ENCODE data around the gene PKP2. TPM values are rescaled to one million over a fixed set of nuclear protein-coding genes. Genes with fewer than 3 reads are reported as not detected.

Gene PKP2
- total and polyA plus RNA-seq, 4 donors: 8.6 to 35.7 (median 12.8) TPM

DNA sequence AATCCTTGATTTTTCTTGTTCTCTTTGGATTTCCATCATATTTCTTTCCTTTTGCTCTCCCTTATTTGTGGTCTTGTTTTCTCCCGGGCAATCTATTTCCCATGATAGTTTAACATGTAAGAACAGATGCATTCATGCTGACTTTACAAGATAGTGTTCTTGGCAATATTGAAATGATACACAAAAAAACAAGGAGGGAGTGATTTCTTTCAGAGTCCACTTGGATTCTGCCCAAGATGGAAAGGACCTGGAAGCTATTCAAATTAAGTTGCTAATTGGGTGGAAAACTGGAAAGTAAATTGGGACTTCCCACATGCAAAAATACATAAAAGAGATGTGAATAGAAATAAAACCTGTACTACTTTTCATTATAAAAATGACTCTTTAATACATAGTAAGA is 126.4 kb downstream of the PKP2 start:
- TF ChIP-seq HNF4A (conservative IDR thresholded peaks at IDR 0.05) (no peak), YY1 (IDR thresholded peaks at IDR 0.05) (no peak), JUND (IDR thresholded peaks at IDR 0.05) (no peak), GABPA (IDR thresholded peaks at IDR 0.05 in 1 of 2, conservative IDR thresholded peaks at IDR 0.05 in 1 of 2) (no peak), RXRA (IDR thresholded peaks at IDR 0.05) (no peak), HNF4G (IDR thresholded peaks at IDR 0.05) (no peak), TAF1 (conservative IDR thresholded peaks at IDR 0.05) (no peak)
- 24% methylated on average over 1 of the region's 1 CpG for WGBS
- DNase-seq (ENCODE audit: low spot score): no peak

DNA sequence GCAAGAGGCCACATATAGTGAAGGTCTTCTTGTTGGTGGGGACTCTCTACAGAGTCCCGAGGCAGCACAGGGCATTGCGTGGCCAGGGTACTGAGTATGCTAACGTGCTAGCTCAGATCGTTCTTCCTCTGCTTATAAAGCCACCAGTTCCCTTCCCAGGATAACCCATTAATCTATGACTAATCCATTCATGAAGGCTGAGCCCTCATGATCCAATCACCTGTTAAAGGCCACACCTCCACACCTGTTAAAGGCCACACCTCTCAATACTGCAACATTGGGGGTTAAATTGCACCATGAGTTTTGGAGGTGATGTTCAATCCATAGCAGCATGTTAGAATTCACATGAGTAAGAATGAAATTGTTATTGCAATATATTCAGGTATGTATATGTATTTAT is 128.1 kb downstream of the PKP2 start:
- Histone ChIP-seq H3K9me3 (ENCODE audit: control insufficient read depth in 4 of 4, low read length in 3 of 4) (no peaks in the 10 kb centered on the region), H3K27ac (ENCODE audit: low read depth in 1 of 2, low read length in 2 of 2) (no peak overlapping the region), H3K27me3 (ENCODE audit: control insufficient read depth in 4 of 4, insufficient read depth in 4 of 4, low read length in 3 of 4) (no peaks in the 10 kb centered on the region), H3K4me1 (ENCODE audit: control insufficient read depth in 4 of 4, insufficient read depth in 4 of 4, low read length in 3 of 4) (peaks cover 0 to 2% (median 0%) of the 10 kb centered on the region in 4 donors), H3K9ac (ENCODE audit: low read depth in 1 of 2, low read length in 2 of 2) (no peak overlapping the region), H3K4me3 (ENCODE audit: low read depth in 1 of 3, low read length in 3 of 3) (no peak overlapping the region), H3K36me3 (ENCODE audit: control insufficient read depth in 4 of 4, insufficient read depth in 3 of 4, low read depth in 1 of 4, low read length in 3 of 4) (no peaks in the 10 kb centered on the region)
- TF ChIP-seq FOXA2 (IDR thresholded peaks at IDR 0.05) (no peak), HNF4A (conservative IDR thresholded peaks at IDR 0.05) (no peak), RXRA (IDR thresholded peaks at IDR 0.05) (no peak), JUND (IDR thresholded peaks at IDR 0.05) (no peak)
- TF ChIP-seq, protein P1, sequence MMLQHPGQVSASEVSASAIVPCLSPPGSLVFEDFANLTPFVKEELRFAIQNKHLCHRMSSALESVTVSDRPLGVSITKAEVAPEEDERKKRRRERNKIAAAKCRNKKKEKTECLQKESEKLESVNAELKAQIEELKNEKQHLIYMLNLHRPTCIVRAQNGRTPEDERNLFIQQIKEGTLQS (IDR thresholded peaks at IDR 0.05): no peak
- TF ChIP-seq, protein P2, sequence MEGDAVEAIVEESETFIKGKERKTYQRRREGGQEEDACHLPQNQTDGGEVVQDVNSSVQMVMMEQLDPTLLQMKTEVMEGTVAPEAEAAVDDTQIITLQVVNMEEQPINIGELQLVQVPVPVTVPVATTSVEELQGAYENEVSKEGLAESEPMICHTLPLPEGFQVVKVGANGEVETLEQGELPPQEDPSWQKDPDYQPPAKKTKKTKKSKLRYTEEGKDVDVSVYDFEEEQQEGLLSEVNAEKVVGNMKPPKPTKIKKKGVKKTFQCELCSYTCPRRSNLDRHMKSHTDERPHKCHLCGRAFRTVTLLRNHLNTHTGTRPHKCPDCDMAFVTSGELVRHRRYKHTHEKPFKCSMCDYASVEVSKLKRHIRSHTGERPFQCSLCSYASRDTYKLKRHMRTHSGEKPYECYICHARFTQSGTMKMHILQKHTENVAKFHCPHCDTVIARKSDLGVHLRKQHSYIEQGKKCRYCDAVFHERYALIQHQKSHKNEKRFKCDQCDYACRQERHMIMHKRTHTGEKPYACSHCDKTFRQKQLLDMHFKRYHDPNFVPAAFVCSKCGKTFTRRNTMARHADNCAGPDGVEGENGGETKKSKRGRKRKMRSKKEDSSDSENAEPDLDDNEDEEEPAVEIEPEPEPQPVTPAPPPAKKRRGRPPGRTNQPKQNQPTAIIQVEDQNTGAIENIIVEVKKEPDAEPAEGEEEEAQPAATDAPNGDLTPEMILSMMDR (IDR thresholded peaks at IDR 0.05; ENCODE audit: low read depth, low read length, missing input control): no peak
- TF ChIP-seq, protein P3, sequence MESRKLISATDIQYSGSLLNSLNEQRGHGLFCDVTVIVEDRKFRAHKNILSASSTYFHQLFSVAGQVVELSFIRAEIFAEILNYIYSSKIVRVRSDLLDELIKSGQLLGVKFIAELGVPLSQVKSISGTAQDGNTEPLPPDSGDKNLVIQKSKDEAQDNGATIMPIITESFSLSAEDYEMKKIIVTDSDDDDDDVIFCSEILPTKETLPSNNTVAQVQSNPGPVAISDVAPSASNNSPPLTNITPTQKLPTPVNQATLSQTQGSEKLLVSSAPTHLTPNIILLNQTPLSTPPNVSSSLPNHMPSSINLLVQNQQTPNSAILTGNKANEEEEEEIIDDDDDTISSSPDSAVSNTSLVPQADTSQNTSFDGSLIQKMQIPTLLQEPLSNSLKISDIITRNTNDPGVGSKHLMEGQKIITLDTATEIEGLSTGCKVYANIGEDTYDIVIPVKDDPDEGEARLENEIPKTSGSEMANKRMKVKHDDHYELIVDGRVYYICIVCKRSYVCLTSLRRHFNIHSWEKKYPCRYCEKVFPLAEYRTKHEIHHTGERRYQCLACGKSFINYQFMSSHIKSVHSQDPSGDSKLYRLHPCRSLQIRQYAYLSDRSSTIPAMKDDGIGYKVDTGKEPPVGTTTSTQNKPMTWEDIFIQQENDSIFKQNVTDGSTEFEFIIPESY (IDR thresholded peaks at IDR 0.05): no peak
- DNase-seq (ENCODE audit: low spot score): no peak
- 81% methylated on average over 4 of the region's 4 CpGs for WGBS

More for the DNA sequence above, 126.4 kb downstream of the PKP2 start:
- Histone ChIP-seq H3K4me3 (ENCODE audit: low read depth in 1 of 3, low read length in 3 of 3) (no peak overlapping the region), H3K9ac (ENCODE audit: low read depth in 1 of 2, low read length in 2 of 2) (no peak overlapping the region), H3K27me3 (ENCODE audit: control insufficient read depth in 4 of 4, insufficient read depth in 4 of 4, low read length in 3 of 4) (no peaks in the 10 kb centered on the region), H3K27ac (ENCODE audit: low read depth in 1 of 2, low read length in 2 of 2) (no peak overlapping the region), H3K9me3 (ENCODE audit: control insufficient read depth in 4 of 4, low read length in 3 of 4) (no peaks in the 10 kb centered on the region), H3K4me1 (ENCODE audit: control insufficient read depth in 4 of 4, insufficient read depth in 4 of 4, low read length in 3 of 4) (peaks cover 0 to 2% (median 0%) of the 10 kb centered on the region in 4 donors), H3K36me3 (ENCODE audit: control insufficient read depth in 4 of 4, insufficient read depth in 3 of 4, low read depth in 1 of 4, low read length in 3 of 4) (no peaks in the 10 kb centered on the region)

DNA sequence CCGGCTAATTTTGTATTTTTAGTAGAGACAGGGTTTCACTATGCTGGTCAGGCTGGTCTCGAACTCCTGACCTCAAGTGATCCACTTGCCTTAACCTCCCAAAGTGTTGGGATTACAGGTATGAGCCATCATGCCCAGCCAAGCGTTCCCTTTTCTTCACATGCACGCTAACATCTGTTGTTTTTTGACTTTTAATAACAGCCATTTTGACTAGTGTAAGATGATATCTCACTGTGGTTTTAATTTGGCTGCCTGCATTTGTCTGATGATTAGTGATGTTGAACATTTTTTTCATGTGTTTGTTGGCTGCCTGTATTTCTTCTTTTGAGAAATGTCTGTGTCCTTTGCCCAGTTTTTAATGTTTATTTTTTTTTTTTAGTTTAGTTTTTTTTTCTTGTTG is 130.7 kb downstream of the PKP2 start:
- Histone ChIP-seq H3K9ac (ENCODE audit: low read depth in 1 of 2, low read length in 2 of 2) (no peak overlapping the region), H3K27me3 (ENCODE audit: control insufficient read depth in 4 of 4, insufficient read depth in 4 of 4, low read length in 3 of 4) (no peaks in the 10 kb centered on the region), H3K4me3 (ENCODE audit: low read depth in 1 of 3, low read length in 3 of 3) (no peak overlapping the region), H3K27ac (ENCODE audit: low read depth in 1 of 2, low read length in 2 of 2) (no peak overlapping the region), H3K4me1 (ENCODE audit: control insufficient read depth in 4 of 4, insufficient read depth in 4 of 4, low read length in 3 of 4) (peaks cover 0 to 2% (median 0%) of the 10 kb centered on the region in 4 donors), H3K36me3 (ENCODE audit: control insufficient read depth in 4 of 4, insufficient read depth in 3 of 4, low read depth in 1 of 4, low read length in 3 of 4) (no peaks in the 10 kb centered on the region), H3K9me3 (ENCODE audit: control insufficient read depth in 4 of 4, low read length in 3 of 4) (no peaks in the 10 kb centered on the region)
- DNase-seq (ENCODE audit: low spot score): no peak
- no peak for TF ChIP-seq HNF4G (IDR thresholded peaks at IDR 0.05)
- WGBS: 88% methylated on average over 4 of the region's 4 CpGs

All from liver (tissue), 9 donors.